ENCODE data around the gene RCAN3.

RCAN3 gene

GRCh38 chr1:24463776-24464735, 38.6 kb upstream of the RCAN3 start:
- no peak for TF ChIP-seq CTCF (conservative IDR thresholded peaks at IDR 0.05)
- no peak overlapping the region for H3K27ac ChIP-seq

- no peak overlapping the region for H3K27ac ChIP-seq
- TF ChIP-seq CTCF (conservative IDR thresholded peaks at IDR 0.05), result no peak
Measured at GRCh38 chr1:24465099-24465498, 37.5 kb upstream of the RCAN3 start.

GRCh38 chr1:24465638-24466037, 37.0 kb upstream of the RCAN3 start:
- no peak for TF ChIP-seq CTCF (conservative IDR thresholded peaks at IDR 0.05)
- H3K27ac ChIP-seq, result no peak overlapping the region

- no peak for TF ChIP-seq CTCF (conservative IDR thresholded peaks at IDR 0.05)
Measured at GRCh38 chr1:24468685-24469316, 33.8 kb upstream of the RCAN3 start.

GRCh38 chr1:24470592-24470991, 32.0 kb upstream of the RCAN3 start:
- no peak; the same call in 1 of the 2 replicates for TF ChIP-seq CTCF (conservative IDR thresholded peaks at IDR 0.05)
- H3K27ac ChIP-seq, result peak overlapping the region; percentile 32

More at GRCh38 chr1:24468685-24469316, 33.8 kb upstream of the RCAN3 start:
- no peak overlapping the region for H3K27ac ChIP-seq

GRCh38 chr1:24472527-24473251, 29.9 kb upstream of the RCAN3 start:
- TF ChIP-seq CTCF (conservative IDR thresholded peaks at IDR 0.05), result no peak
- H3K27ac ChIP-seq, result peak overlapping the region; percentile 88

GRCh38 chr1:24474193-24474592, 28.4 kb upstream of the RCAN3 start:
- TF ChIP-seq CTCF (conservative IDR thresholded peaks at IDR 0.05), result no peak
- peak overlapping the region; percentile 88 for H3K27ac ChIP-seq

All from VCaP (cell line).